Upper lobe of right lung (tissue), 1 donor: ENCODE results near the gene RAP1GAP2. TPM values are rescaled to one million over a fixed set of nuclear protein-coding genes. Genes with fewer than 3 reads are reported as not detected.

Experiments
- ATAC-seq: fragments of 200-7000 bp; cut with Tn5 transposase; one replicate; pipeline ENCODE4 v1.9.1; 2020; ENCODE audit warnings: mild to moderate bottlenecking, moderate library complexity
- DNase-seq: peaks from one replicate; pipeline ENCODE4 v3.0.0-alpha.2; 2020
- H3K27ac ChIP-seq: fragments of 200-600 bp; one replicate; pipeline ENCODE4 v1.8.0; 2022
- H3K27me3 ChIP-seq: fragments of 200-600 bp; one replicate; pipeline ENCODE4 v1.8.0; 2022; ENCODE audit warnings: mild to moderate bottlenecking
- H3K36me3 ChIP-seq: fragments of 200-600 bp; one replicate; pipeline ENCODE4 v1.8.0; 2022
- H3K4me1 ChIP-seq: fragments of 200-600 bp; one replicate; pipeline ENCODE4 v1.8.0; 2022
- H3K4me3 ChIP-seq: fragments of 200-600 bp; one replicate; pipeline ENCODE4 v1.8.0; 2022; ENCODE audit warnings: mild to moderate bottlenecking
- H3K9me3 ChIP-seq: fragments of 200-600 bp; one replicate; pipeline ENCODE4 v1.8.0; 2022
- intact Hi-C: fragments of 100-400 bp; cut with DNase I; formaldehyde crosslinking; loops from one replicate; pipeline ENCODE4 v1.11.0; 2022
- total RNA-seq: library from RNA; stranded (reverse); fragmentation: NEBNext Ultra II Directional; extraction: Animal tissue kit (Norgen Biotek cat#: 25700); gene quantifications from one replicate; pipeline ENCODE4 v1.2.1, GENCODE V29; 2021
- TF ChIP-seq, protein P1 (sequence below): fragments of 200-600 bp; IDR thresholded peaks from one replicate; pipeline ENCODE4 v1.8.0; 2022; ENCODE audit warnings: antibody characterized with exemption
- donor health status: DM: no; HTN: yes; CAD: no; lungs with severe emphysema.

RAP1GAP2 gene
- total RNA-seq, 1 donor from 2014 or later: 16.1 TPM

DNA sequence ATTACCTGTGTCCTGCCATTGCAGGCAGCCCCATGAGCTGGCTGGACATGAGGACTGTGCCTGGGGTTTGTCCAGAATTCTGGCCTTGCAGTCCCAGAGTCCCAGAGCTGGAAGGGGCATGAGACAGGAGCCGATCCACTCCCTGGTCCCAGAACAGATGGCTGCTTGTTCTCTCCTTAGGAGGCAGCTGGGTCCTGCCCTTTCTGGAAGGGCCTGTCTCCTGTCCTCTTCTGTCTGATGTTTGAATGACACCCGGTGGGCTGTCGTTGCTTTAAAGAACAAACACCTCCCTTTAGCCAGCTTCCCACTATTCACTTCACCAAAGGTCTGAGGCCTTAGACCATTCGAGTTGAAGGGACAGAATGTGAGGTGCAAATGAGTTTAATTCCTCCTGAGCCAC lies 63.8 kb downstream of the RAP1GAP2 start:
- DNase-seq: no peak
- Histone ChIP-seq H3K4me3 (no peak overlapping the region), H3K27me3 (peaks cover 24% of the 10 kb centered on the region), H3K27ac (no peak overlapping the region), H3K4me1 (no peaks in the 10 kb centered on the region), H3K9me3 (no peaks in the 10 kb centered on the region), H3K36me3 (no peaks in the 10 kb centered on the region)
- no peak for ATAC-seq
- intact Hi-C loops: no loop called here
- TF ChIP-seq, protein P1, sequence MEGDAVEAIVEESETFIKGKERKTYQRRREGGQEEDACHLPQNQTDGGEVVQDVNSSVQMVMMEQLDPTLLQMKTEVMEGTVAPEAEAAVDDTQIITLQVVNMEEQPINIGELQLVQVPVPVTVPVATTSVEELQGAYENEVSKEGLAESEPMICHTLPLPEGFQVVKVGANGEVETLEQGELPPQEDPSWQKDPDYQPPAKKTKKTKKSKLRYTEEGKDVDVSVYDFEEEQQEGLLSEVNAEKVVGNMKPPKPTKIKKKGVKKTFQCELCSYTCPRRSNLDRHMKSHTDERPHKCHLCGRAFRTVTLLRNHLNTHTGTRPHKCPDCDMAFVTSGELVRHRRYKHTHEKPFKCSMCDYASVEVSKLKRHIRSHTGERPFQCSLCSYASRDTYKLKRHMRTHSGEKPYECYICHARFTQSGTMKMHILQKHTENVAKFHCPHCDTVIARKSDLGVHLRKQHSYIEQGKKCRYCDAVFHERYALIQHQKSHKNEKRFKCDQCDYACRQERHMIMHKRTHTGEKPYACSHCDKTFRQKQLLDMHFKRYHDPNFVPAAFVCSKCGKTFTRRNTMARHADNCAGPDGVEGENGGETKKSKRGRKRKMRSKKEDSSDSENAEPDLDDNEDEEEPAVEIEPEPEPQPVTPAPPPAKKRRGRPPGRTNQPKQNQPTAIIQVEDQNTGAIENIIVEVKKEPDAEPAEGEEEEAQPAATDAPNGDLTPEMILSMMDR: no peak

DNA sequence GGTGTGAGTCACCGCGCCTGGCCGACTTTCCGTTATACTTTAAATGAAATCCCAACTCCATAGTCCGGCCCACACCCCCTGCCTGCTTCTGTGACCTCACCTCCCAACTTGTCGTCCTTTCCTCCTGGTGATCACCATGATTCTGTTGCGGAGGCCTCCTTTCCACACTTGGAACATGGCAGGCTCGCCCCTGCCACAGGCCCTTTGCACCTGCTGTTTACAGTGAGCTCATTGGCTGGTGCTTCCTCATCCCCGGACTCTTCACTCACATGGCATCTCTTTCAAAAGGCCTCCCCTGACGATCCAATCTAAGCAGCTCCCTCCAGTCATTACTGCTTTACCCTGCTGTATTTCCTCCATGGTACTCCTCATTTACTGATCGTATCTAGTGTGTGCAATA lies 64.6 kb downstream of the RAP1GAP2 start:
- TF ChIP-seq, protein P1: no peak
- intact Hi-C loops: no loop called here
- no peaks in the 10 kb centered on the region for H3K36me3 ChIP-seq
- ATAC-seq (no peak), DNase-seq (no peak)
- no peaks in the 10 kb centered on the region for H3K4me1 ChIP-seq
- H3K4me3 ChIP-seq: no peak overlapping the region
- H3K9me3 ChIP-seq: no peaks in the 10 kb centered on the region
- peaks cover 16% of the 10 kb centered on the region for H3K27me3 ChIP-seq
- no peak overlapping the region for H3K27ac ChIP-seq

DNA sequence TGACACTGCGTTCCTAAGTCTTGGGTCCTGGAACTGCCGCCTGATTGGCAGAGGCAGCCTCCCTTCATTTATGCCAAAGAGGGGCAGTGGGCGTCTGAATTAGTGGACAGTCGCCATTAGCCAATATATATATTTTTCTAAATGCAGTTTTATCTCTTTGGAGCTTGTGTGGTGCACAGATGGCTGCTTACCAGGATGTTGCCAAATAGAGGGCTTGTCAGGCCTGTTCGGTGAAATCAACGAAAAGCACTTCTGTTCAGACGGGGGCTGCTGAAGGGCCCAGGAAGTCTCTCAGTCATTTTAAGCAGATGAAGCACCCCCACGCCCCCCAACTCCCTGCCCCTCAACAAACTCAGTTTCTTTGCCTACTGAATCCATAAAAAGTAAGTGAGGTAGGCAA lies 66.0 kb downstream of the RAP1GAP2 start:
- H3K4me3 ChIP-seq: no peak overlapping the region
- DNase-seq: no peak
- no peak for ATAC-seq
- H3K9me3 ChIP-seq: no peaks in the 10 kb centered on the region
- H3K36me3 ChIP-seq: no peaks in the 10 kb centered on the region
- H3K4me1 ChIP-seq: no peaks in the 10 kb centered on the region
- peaks cover 3% of the 10 kb centered on the region for H3K27me3 ChIP-seq
- TF ChIP-seq, protein P1: no peak
- no peak overlapping the region for H3K27ac ChIP-seq
- intact Hi-C loops: no loop called here

DNA sequence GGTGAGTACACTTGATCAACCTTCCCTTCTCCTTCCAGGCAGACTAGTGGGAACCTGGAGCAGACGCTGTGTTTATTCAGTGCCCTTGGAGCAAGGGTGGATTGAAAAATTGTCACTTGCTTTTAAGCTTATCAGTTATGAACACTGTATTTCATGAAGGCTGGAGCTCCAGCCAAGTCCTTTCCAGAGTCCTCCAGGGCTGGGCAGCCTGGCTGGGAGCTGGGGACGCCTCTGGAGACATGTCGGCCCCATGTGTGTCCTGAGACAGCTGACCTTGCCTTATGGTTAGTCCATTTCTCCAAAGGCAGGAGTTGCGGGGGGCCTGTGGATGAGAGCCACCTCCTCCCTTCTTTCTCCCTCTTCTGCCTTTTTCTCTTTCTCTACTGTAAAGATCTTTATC lies 67.0 kb downstream of the RAP1GAP2 start:
- Histone ChIP-seq H3K27ac (no peak overlapping the region), H3K36me3 (no peaks in the 10 kb centered on the region), H3K9me3 (no peaks in the 10 kb centered on the region), H3K27me3 (no peaks in the 10 kb centered on the region), H3K4me3 (no peak overlapping the region), H3K4me1 (no peaks in the 10 kb centered on the region)
- DNase-seq: no peak
- TF ChIP-seq, protein P1: no peak
- intact Hi-C loops: no loop called here
- ATAC-seq: no peak

DNA sequence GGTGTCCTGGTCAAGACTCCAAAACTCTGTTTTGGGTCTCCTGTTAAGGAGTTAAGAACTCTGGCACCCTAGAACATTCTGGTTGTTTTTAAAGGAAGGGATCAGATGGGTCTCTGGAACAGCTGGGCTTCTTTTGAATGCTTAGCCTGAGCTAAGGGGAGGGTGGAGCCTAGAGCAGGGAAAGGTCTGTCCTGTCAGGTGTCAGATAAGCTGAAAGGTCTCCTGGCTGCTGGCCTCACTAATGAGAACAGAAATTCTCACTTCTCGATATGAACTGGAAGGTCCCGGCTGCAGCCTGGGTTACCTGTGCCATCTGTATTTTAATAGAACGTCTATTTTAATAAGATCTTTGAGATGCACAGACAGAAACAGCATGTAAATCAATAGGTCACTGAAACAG lies 69.0 kb downstream of the RAP1GAP2 start:
- intact Hi-C loops: no loop called here
- Histone ChIP-seq H3K27me3 (no peaks in the 10 kb centered on the region), H3K27ac (no peak overlapping the region), H3K36me3 (no peaks in the 10 kb centered on the region), H3K4me1 (no peaks in the 10 kb centered on the region), H3K9me3 (no peaks in the 10 kb centered on the region), H3K4me3 (no peak overlapping the region)
- ATAC-seq: no peak
- TF ChIP-seq, protein P1: no peak
- DNase-seq: no peak
